Adipose tissue (tissue), 3 donors: ENCODE data around the gene NME2. TPM values are rescaled to one million over a fixed set of nuclear protein-coding genes. Genes with fewer than 3 reads are reported as not detected.
"Not testable (repeated sequence)": the region's sequence is repeated elsewhere in the genome, so short reads cannot be mapped to it uniquely, and the experiment has no call there.

Experiments
- H3K27ac ChIP-seq: one replicate; pipeline ENCODE4 v1.5.1; 2013; ENCODE audit warnings: low read depth, low read length
- WGBS, 3 donors: extraction: QIAGEN DNeasy Blood & Tissue Kit; methylation state at CpG; one replicate each; pipeline ENCODE4 v1.1.7; 2013; 5-methylcytosine and 5-hydroxymethylcytosine counted together
- polyA plus RNA-seq, 3 donors: library from polyadenylated mRNA; stranded (reverse); fragments of 200-250 nt; gene quantifications; one replicate each; pipeline ENCODE4 v1.2.3, GENCODE V29; 2013
- donor health status: healthy with polysubstance abuse.
- donor health status: Bipolar disorder and iron deficiency.
- donor health status: healthy.

Gene NME2
- polyA plus RNA-seq, 3 donors, result 477 to 911 (median 841) TPM

GRCh38 chr17:51149163-51149562, 17.0 kb upstream of the NME2 start:
- 92 to 100% (median 97%) methylated on average over 2 of the region's 2 CpGs for WGBS, 3 donors
- H3K27ac ChIP-seq, result no peak overlapping the region

GRCh38 chr17:51150932-51151331, 15.3 kb upstream of the NME2 start:
- WGBS, 3 donors, result 86 to 90% (median 87%) methylated on average over 5 of the region's 5 CpGs
- H3K27ac ChIP-seq, result no peak overlapping the region

- H3K27ac ChIP-seq, result no peak overlapping the region
- WGBS, 3 donors, result 5 to 15% (median 15%) methylated on average over 8 of the region's 8 CpGs
Measured at GRCh38 chr17:51152766-51153209, 13.4 kb upstream of the NME2 start.

- WGBS, 3 donors, result 0% methylated on average over 60 of the region's 60 CpGs
- no peak within 1 kb of the TSS for H3K27ac ChIP-seq
Measured at GRCh38 chr17:51153210-51154072, 12.8 kb upstream of the NME2 start, which contains the start of gene NME1. Gene NME1 (plus strand): TSS chr17:51153559. CDS start chr17:51155655, 2,096 bp downstream.

- no peak overlapping the region for H3K27ac ChIP-seq
- 11 to 16% (median 14%) methylated on average over 6 of the region's 6 CpGs for WGBS, 3 donors
Measured at GRCh38 chr17:51154176-51154575, 12.0 kb upstream of the NME2 start.

- H3K27ac ChIP-seq, result no peak overlapping the region
- 95 to 96% (median 95%) methylated on average over 8 of the region's 8 CpGs for WGBS, 3 donors
Measured at GRCh38 chr17:51155416-51155815, 10.8 kb upstream of the NME2 start.

- no peak overlapping the region for H3K27ac ChIP-seq
- 96 to 98% (median 96%) methylated on average over 3 of the region's 3 CpGs for WGBS, 3 donors
Measured at GRCh38 chr17:51159604-51160003, 6.6 kb upstream of the NME2 start.

- WGBS, 3 donors, result 56 to 82% (median 75%) methylated on average over 3 of the region's 3 CpGs
- no peak overlapping the region for H3K27ac ChIP-seq
Measured at GRCh38 chr17:51161541-51161940, 4.7 kb upstream of the NME2 start.

- no peak overlapping the region for H3K27ac ChIP-seq
- 54 to 75% (median 74%) methylated on average over 16 of the region's 16 CpGs for WGBS, 3 donors
Measured at GRCh38 chr17:51164911-51165679, 1.1 kb upstream of the NME2 start.

- 10 to 13% (median 11%) methylated on average over 17 to 21 of the region's 21 CpGs for WGBS, 3 donors
Measured at GRCh38 chr17:51165680-51166197, 472 bp upstream of the NME2 start.

GRCh38 chr17:51166987-51167931, 1.0 kb downstream of the NME2 start:
- 16 to 17% (median 17%) methylated on average over 41 to 42 of the region's 42 CpGs for WGBS, 3 donors
- H3K27ac ChIP-seq, result no peak overlapping the region

More at GRCh38 chr17:51165680-51166197, 472 bp upstream of the NME2 start:
- peak overlapping the region; percentile 29 for H3K27ac ChIP-seq

- WGBS, 3 donors, result 90 to 92% (median 92%) methylated on average over 1 of the region's 1 CpG
- H3K27ac ChIP-seq, result no peak overlapping the region
Measured at GRCh38 chr17:51169340-51169739, 3.1 kb downstream of the NME2 start.

GRCh38 chr17:51170736-51171135, 4.5 kb downstream of the NME2 start:
- 81 to 95% (median 86%) methylated on average over 2 of the region's 2 CpGs for WGBS, 3 donors
- no peak overlapping the region for H3K27ac ChIP-seq

GRCh38 chr17:51172030-51172429, 5.8 kb downstream of the NME2 start:
- not testable (repeated sequence) for H3K27ac ChIP-seq
- 86 to 98% (median 96%) methylated on average over 9 of the region's 9 CpGs for WGBS, 3 donors

- WGBS, 3 donors, result 83 to 85% (median 84%) methylated on average over 5 of the region's 5 CpGs
- H3K27ac ChIP-seq, result no peak overlapping the region
Measured at GRCh38 chr17:51180486-51180885, 14.3 kb downstream of the NME2 start.

- WGBS, 3 donors, result 37 to 93% (median 83%) methylated on average over 1 of the region's 1 CpG
- H3K27ac ChIP-seq, result no peak overlapping the region
Measured at GRCh38 chr17:51184124-51184523, 17.9 kb downstream of the NME2 start.

- 93 to 95% (median 94%) methylated on average over 8 of the region's 8 CpGs for WGBS, 3 donors
- H3K27ac ChIP-seq, result no peak overlapping the region
Measured at GRCh38 chr17:51185763-51186332, 19.6 kb downstream of the NME2 start.
